Embryonic facial prominence (tissue), 1 donor: Measurements from ENCODE around the gene JMJD1C.
"Not testable (repeated sequence)": the region's sequence is repeated elsewhere in the genome, so short reads cannot be mapped to it uniquely, and the experiment has no call there.

ENCODE experiments used
- DNase-seq: peaks from one replicate; pipeline ENCODE4 v3.0.0-alpha.2; 2016; ENCODE audit errors: extremely low spot score

Gene JMJD1C

DNA sequence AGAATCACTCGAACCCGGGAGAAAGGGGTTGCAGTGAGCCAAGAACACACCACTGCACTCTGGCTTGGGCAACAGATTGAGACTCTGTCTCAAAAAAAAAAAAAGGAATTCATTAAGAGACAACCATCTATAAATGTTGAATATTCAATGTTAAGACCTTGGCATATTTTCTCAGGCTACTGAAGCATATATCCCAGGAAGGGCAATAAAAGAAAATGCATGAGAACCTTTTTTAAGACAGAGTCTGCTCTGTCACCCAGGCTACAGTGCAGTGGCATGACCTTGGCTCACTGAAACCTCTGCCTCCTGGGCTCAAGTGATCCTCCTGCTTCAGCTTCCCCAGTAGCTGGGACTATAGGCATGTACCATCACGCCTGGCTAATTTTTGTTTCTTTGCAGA is 165.0 kb downstream of the JMJD1C start:
- DNase-seq = no peak

DNA sequence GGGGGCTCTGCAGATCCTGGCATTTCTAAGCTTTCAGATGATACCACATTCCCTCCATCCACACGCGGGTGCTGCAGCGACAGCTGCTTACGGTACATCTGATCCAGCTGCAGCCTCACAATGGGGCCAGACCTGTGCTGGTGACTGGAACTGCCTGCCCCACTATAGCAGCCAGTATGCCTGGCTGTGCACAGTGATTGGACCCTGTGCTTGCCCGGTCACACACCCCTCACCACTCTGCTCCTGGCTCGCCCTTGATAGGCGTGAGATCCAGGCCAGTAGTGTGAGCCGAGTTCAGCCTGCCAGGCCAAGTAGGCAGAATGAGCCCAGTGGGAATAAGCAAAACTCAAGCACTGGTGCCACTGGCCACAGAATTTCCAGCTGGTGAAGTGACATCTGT is 167.8 kb downstream of the JMJD1C start:
- no peak for DNase-seq

DNA sequence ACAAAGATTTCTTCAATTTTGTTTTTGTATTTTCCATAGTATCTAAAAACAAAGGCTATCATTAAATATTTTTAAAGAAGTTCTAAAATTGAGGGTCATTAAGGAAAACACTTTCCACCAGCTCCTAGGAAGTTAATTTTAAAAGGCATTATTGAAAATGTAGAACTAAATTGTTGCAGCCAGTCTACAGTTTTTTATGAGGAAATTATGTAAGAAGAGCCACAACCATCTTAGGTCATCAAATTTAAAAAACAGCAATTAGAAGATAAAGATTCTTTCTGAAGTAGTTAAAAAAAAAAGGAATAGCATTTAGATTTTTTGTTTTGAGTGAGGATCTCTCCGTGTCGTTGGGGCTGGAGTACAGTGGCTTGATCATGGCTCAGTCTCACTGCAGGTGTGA is 171.0 kb downstream of the JMJD1C start:
- DNase-seq = no peak

- not testable (repeated sequence) for DNase-seq
These were observed 172.9 kb downstream of the JMJD1C start for GRCh38 chr10:63292847-63293246.

DNA sequence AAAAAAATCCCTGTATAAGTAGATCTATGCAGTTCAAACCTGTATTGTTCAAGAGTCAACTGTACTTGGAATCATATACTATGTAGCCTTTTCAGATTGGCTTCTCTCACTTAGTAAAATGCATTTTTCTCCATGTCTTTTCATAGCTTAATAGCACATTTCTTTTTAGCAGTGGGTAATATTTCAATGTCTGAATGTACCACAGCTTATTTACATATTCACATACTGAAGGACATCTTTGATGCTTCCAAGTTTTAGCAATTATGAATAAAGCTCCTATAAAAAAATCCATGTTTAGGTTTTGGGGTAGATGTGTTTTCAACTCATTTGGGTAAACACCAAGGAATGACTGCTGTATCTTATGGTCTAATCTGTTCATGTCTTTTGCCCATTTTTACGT is 177.6 kb downstream of the JMJD1C start:
- no peak for DNase-seq

DNA sequence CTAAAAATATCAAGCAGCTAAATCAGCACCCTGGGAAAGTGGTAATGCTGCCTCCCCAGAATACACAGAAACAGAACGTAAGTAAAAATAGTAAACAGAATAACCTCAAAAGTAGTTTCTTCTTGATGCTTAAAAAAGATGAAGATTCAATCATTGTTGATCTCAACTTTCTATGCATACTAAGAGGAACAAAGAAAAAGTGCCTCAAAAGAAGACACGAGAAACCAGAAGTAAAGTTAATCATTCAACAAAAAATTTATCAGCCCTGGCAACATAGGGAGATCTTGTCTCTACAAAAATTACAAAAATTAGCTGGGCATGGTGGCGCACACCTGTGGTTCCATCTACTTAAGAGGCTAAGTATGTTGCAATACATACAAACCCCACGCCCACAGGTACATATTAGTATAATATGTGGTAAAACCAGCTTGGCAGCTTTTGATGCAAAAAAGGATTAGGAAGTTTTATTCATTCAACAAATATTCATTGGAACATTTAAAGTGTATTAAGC is 179.0 kb downstream of the JMJD1C start:
- no peak for DNase-seq

DNA sequence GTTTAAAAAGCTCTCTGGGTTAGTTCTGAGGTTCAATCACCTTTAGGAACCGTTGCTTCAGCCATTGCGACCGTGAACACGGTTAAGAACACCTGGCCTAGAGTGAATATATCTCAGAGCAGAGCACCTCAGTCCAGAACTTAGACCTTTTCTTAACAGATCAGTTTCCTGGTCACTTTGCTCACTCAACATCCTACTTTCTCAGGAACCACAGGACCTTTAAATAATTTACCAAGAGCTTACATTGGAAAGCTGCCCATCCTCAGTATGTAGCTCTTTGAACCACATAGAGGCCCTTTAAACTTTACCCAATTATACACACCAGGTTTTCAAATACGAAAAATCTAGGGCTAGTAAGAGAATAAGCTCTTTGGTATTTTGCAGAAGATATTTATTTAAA is 179.4 kb downstream of the JMJD1C start:
- DNase-seq = no peak

GRCh38 chr10:63283901-63284300 is 181.9 kb downstream of the JMJD1C start:
- DNase-seq = not testable (repeated sequence)

DNA sequence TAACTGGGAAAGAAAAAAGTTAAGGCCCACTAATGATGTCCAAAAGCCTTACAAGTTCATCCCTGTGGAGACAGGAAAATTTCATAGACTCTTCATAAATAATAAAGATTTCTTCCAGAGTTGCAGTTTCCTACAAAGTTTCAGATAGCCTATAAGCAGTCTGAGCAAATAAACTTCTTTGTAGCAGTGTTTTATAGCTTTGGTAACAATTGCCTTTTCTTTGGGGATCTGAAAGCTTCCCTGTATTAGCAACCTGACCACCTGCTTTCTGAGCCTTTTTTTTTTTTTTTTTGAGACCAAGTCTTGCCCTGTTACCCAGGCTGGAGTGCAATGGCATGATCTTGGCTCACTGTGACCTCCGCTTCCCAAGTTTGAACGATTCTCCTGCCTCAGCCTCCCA is 182.7 kb downstream of the JMJD1C start:
- DNase-seq = no peak

DNA sequence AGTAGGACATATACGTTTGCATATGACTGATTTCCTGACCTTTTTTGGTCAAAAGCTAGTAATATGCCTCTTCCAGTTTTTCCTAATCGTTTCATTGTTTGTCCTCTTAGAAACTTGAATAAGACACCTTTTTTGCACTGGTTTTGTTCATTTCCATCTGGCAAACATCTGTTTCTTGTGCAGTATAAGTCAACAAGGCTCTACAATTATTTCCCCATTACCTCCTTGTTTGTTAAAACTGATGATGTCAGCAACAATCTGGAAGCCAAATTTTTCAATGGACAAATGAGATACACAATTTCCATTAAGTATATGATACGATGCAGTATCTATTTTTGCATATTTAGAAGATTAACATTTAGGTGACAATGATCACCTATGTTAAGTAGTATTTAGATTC is 183.8 kb downstream of the JMJD1C start:
- DNase-seq = no peak

- DNase-seq = no peak
These were observed 185.4 kb downstream of the JMJD1C start for GRCh38 chr10:63280386-63280785.

GRCh38 chr10:63275094-63275493 is 190.7 kb downstream of the JMJD1C start:
- DNase-seq = no peak

GRCh38 chr10:63273577-63273976 is 192.2 kb downstream of the JMJD1C start:
- DNase-seq = no peak

GRCh38 chr10:63268798-63269503 is 196.8 kb downstream of the JMJD1C start:
- DNase-seq = peak; percentile 90

GRCh38 chr10:63268149-63268797 is 197.5 kb downstream of the JMJD1C start:
- no peak for DNase-seq

GRCh38 chr10:63267414-63268148 is 198.2 kb downstream of the JMJD1C start:
- DNase-seq = peak; percentile 81

- DNase-seq = no peak
These were observed 199.1 kb downstream of the JMJD1C start for GRCh38 chr10:63266391-63267316.

DNA sequence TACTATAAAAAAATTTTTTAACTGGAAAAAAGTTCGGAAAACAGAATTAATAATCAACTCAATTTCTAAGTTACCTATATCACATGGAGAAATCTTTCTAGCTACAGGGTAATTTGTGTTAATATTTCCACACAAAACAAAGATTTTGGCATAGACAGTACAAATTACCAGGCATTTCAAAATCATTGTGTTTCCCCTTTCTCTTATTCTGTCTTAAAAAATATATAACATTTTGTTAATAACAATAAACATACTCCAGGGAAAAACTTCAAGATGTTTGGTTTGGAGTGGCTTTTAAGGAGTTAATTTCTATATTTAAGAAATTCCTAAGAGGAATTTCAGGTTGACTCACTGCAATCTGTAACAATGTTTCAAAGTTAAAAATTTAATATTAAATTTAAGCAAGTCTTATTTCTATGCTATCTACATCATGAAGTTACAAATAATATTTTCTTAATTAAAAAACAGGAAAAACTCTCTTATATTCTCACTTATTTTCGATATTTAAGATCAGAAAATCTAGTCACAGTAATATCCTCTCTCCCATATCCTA is 200.0 kb downstream of the JMJD1C start:
- DNase-seq = no peak

GRCh38 chr10:63265222-63265617 is 200.6 kb downstream of the JMJD1C start:
- DNase-seq = no peak

DNA sequence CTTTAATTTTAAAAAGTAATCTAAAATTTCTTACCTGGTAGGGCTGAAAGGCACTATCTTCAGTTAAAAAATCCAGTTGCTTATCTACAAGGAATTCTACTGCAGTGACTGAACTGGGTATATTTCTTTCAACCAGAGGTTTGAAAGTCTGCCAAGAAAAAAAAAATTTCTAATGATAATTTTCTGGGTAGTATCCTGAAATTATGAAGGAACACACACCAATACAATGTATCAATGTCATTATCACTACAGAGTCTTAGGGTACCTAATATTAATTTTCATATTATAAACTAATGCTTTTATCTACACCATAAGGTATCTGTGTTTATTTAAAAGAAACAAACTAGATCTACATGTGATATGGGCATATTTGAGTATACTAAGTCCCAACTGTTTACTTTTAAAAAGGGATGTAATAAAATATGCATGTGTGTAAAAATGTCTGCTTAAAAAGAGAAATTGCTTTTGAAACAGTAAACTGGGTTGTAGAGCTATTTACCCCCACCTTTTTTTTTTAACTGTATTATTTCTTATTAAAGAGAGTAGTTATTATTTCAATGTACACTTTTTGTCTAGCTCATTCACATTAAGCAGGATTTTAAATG is 201.1 kb downstream of the JMJD1C start:
- no peak for DNase-seq
